Prostate gland (tissue), 2 donors: Measurements from ENCODE around the gene UBD. TPM values are rescaled to one million over a fixed set of nuclear protein-coding genes. Genes with fewer than 3 reads are reported as not detected.

ENCODE experiments used
- DNase-seq: peaks from one replicate; pipeline ENCODE4 v3.0.0-alpha.2; 2019; ENCODE audit warnings: low spot score
- H3K27ac ChIP-seq, 2 donors: fragments of 200-600 bp; sonication (generic); 2 replicates each; pipeline ENCODE4 v1.5.1; 2017 to 2019
- H3K27me3 ChIP-seq: fragments of 200-600 bp; sonication (generic); replicated peaks from 2 replicates; pipeline ENCODE4 v1.5.1; 2019; ENCODE audit not compliant: insufficient read depth
- H3K36me3 ChIP-seq, 2 donors: fragments of 200-600 bp; sonication (generic); 1 replicate in 1 of 2; 2 replicates in 1 of 2; pipeline versions ENCODE4 v1.5.1 to v1.8.1; 2017 to 2019
- H3K4me1 ChIP-seq: fragments of 200-600 bp; sonication (generic); replicated peaks from 2 replicates; pipeline ENCODE4 v1.5.1; 2019
- H3K4me3 ChIP-seq, 2 donors: fragments of 200-600 bp; sonication (generic); 2 replicates each; pipeline ENCODE4 v1.5.1; 2017 to 2019
- H3K9me3 ChIP-seq: fragments of 200-600 bp; sonication (generic); 2 replicates; pipeline ENCODE4 v1.5.1; 2017
- POLR2A ChIP-seq: fragments of 450-650 bp; IDR thresholded peaks from one replicate; pipeline ENCODE4 v1.6.1; 2016; ENCODE audit warnings: antibody characterized with exemption, mild to moderate bottlenecking
- POLR2AphosphoS5 ChIP-seq: sonication (generic); formaldehyde crosslinking; IDR thresholded peaks from one replicate; pipeline ENCODE4 v1.6.1; 2017; ENCODE audit warnings: antibody characterized with exemption
- WGBS: methylation state at CpG from one replicate; pipeline ENCODE4 v1.1.5; 2018; 5-methylcytosine and 5-hydroxymethylcytosine counted together
- intact Hi-C: fragments of 100-400 bp; cut with DNase I; formaldehyde crosslinking; loops from one replicate; pipeline ENCODE4 v1.14.2; 2022
- total RNA-seq, 2 donors: library from RNA; depleted of rRNA; stranded (reverse); fragments of >200 nt; gene quantifications; one replicate each; pipeline ENCODE4 v1.1.0, GENCODE V29; 2016
- TF ChIP-seq, protein P1 (sequence below), 4 experiments: fragments of 200-600 bp in 2 of 4; fragments of 450-650 bp in 2 of 4; sonication (generic) in 2 of 4; IDR thresholded peaks; 1 replicate in 3 of 4; 2 replicates in 1 of 4; pipeline ENCODE4 v1.5.1; 2016 to 2019; ENCODE audit warnings: antibody characterized with exemption in 4 of 4, mild to moderate bottlenecking in 2 of 4, moderate library complexity in 2 of 4

Gene UBD
- total RNA-seq, 2 donors from 2014 or later, result 2.0 to 11.3 TPM

DNA sequence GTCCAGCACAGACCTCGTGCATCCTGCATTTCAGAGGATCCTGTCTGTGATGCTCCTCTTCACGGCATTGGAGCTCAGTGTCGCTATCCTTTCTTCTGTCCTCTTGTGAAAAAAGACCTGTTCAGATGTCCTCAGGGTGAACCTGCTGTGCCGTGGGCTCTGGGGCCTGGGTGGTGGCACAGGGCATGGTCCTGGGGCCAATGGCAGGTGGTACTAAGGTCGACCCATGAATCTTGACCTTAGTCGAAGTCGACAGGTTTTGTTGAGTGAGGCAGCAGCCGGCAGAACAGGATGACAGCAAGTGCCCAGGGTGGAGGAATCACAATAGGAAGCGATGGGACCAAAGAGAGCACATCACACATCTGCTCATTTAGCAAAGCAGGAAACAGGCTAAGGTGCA, 49.8 kb downstream of the UBD start:
- intact Hi-C loops, result no loop called here
- Histone ChIP-seq H3K27me3 (no peaks in the 10 kb centered on the region), H3K4me1 (no peaks in the 10 kb centered on the region), H3K27ac (no peak overlapping the region), H3K9me3 (no peaks in the 10 kb centered on the region), H3K36me3 (no peaks in the 10 kb centered on the region), H3K4me3 (no peak overlapping the region)
- 81% methylated on average over 9 of the region's 9 CpGs for WGBS
- DNase-seq, result no peak
- TF ChIP-seq POLR2AphosphoS5 (no peak), POLR2A (no peak)
- TF ChIP-seq, protein P1, sequence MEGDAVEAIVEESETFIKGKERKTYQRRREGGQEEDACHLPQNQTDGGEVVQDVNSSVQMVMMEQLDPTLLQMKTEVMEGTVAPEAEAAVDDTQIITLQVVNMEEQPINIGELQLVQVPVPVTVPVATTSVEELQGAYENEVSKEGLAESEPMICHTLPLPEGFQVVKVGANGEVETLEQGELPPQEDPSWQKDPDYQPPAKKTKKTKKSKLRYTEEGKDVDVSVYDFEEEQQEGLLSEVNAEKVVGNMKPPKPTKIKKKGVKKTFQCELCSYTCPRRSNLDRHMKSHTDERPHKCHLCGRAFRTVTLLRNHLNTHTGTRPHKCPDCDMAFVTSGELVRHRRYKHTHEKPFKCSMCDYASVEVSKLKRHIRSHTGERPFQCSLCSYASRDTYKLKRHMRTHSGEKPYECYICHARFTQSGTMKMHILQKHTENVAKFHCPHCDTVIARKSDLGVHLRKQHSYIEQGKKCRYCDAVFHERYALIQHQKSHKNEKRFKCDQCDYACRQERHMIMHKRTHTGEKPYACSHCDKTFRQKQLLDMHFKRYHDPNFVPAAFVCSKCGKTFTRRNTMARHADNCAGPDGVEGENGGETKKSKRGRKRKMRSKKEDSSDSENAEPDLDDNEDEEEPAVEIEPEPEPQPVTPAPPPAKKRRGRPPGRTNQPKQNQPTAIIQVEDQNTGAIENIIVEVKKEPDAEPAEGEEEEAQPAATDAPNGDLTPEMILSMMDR (IDR thresholded peaks at IDR 0.05), result no peak

DNA sequence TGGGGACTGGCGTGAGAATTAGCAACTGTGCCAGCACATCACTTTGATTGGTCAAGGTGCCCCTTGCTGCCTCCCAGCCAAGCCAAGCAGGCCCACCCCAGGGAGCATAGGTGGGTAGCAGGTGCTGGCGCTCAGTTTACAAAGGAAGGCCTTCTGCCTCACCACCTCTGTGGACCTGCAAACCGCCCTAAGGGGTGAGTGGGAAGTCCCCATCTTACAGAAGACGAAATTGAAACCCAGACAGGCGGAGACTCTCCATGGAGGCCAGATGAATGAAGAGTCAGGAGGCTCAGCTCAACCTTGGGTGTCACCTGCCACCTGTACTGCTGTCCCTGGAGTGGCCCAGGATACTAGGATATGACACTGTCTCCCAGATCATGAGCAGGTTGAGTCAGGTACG, 50.3 kb downstream of the UBD start:
- no peak overlapping the region for H3K27ac ChIP-seq
- no peaks in the 10 kb centered on the region for H3K9me3 ChIP-seq
- no peaks in the 10 kb centered on the region for H3K4me1 ChIP-seq
- intact Hi-C loops, result no loop called here
- H3K27me3 ChIP-seq, result no peaks in the 10 kb centered on the region
- 77% methylated on average over 6 of the region's 6 CpGs for WGBS
- DNase-seq, result no peak
- no peak overlapping the region for H3K4me3 ChIP-seq
- no peaks in the 10 kb centered on the region for H3K36me3 ChIP-seq
- TF ChIP-seq, protein P1 (IDR thresholded peaks at IDR 0.05), result no peak
- TF ChIP-seq POLR2A (no peak), POLR2AphosphoS5 (no peak)

DNA sequence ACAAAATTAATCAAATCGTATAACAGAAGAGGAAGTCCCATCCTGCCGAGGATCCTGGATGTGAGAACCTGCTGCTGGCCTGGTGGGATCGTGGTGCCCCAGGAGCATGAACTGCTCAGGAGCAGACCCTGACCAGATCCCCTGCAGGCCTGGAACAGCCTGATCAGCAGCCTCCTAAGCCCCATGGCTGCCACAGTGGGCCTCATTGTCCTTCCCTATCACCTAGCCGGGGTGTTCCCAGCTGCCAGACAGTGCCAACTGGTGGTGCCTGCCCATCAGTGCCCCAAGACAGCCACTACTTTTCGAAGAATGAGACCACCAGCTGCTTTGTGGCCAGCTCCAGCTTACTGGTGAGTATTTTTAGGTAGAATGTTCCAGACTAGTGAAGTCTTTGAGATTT, 52.2 kb downstream of the UBD start:
- H3K4me3 ChIP-seq, result no peak overlapping the region
- H3K4me1 ChIP-seq, result no peaks in the 10 kb centered on the region
- H3K27me3 ChIP-seq, result no peaks in the 10 kb centered on the region
- H3K9me3 ChIP-seq, result no peaks in the 10 kb centered on the region
- DNase-seq, result no peak
- H3K36me3 ChIP-seq, result no peaks in the 10 kb centered on the region
- intact Hi-C loops, result no loop called here
- TF ChIP-seq, protein P1 (IDR thresholded peaks at IDR 0.05), result no peak
- no peak for TF ChIP-seq POLR2A
- TF ChIP-seq POLR2AphosphoS5, result no peak
- 86% methylated on average over 5 of the region's 5 CpGs for WGBS
- H3K27ac ChIP-seq, result no peak overlapping the region

DNA sequence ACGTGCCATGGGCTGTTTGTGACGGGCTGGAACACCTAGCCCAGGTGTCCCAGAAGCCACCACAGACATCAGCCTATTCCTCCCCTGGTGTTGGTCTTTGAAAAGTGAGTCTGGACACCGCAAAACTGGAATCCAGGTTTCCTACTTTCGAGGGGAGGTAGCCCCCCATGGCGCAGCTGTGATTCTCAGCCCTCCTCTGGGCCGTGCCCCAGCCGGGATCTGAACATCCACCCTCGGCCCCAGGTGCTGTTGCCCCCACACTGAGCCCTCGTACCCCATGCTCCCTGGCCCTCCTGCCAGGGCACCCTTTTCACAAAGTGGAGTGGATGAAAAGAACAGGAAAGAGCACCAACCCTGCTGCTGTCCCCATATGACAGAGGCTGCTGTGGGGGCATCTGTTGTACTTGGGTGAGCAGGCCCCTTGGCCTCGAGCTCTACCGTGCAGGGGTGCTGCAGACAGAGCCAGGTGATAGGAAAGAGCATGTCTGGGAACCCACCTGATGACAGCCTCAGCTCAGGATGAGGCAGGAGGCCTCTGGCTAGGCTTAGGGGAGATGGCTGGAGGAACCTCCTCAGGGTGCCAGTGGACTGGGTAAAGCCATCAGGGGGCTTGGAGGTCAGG, 53.0 kb downstream of the UBD start:
- WGBS, result 80% methylated on average over 11 of the region's 11 CpGs
- no peaks in the 10 kb centered on the region for H3K4me1 ChIP-seq
- H3K27ac ChIP-seq, result no peak overlapping the region
- H3K9me3 ChIP-seq, result no peaks in the 10 kb centered on the region
- no peak for TF ChIP-seq POLR2A
- TF ChIP-seq, protein P1 (IDR thresholded peaks at IDR 0.05), result no peak
- TF ChIP-seq POLR2AphosphoS5, result no peak
- no peak overlapping the region for H3K4me3 ChIP-seq
- H3K27me3 ChIP-seq, result no peaks in the 10 kb centered on the region
- DNase-seq, result no peak
- intact Hi-C loops, result no loop called here
- no peaks in the 10 kb centered on the region for H3K36me3 ChIP-seq

DNA sequence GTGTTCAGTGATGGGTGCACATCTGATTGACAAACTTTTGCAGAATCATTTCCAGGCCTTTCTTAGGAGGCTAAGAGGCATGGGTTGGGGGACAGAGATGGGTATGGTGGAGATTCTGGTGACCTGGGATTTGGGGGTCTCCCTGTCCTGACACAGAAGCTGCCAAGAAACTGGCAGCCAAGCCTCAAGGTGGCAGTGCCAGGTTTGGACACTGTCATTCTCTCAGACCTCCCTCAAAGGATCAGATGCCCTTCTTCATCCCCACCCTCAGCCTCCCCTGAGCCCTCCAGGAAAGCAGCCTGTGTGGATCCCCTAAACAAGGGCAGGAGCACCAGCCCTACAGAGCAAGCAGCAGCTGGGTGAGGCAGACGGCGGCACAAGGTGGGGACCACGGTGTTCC, 53.7 kb downstream of the UBD start:
- no peak overlapping the region for H3K4me3 ChIP-seq
- intact Hi-C loops, result no loop called here
- WGBS, result 100% methylated on average over 3 of the region's 3 CpGs
- H3K27me3 ChIP-seq, result no peaks in the 10 kb centered on the region
- TF ChIP-seq POLR2AphosphoS5, result no peak
- TF ChIP-seq, protein P1 (IDR thresholded peaks at IDR 0.05), result no peak
- no peak for TF ChIP-seq POLR2A
- no peaks in the 10 kb centered on the region for H3K9me3 ChIP-seq
- no peaks in the 10 kb centered on the region for H3K4me1 ChIP-seq
- no peaks in the 10 kb centered on the region for H3K36me3 ChIP-seq
- no peak overlapping the region for H3K27ac ChIP-seq
- no peak for DNase-seq
